Stomach (tissue), 4 donors: Measurements from ENCODE around the gene CAMSAP2.

Source experiments
- POLR2A ChIP-seq, 4 donors: fragments of 450-650 bp; IDR thresholded peaks; one replicate each; pipeline ENCODE4 v1.6.1; 2016; ENCODE audit warnings: antibody characterized with exemption in 4 of 4, control low read depth in 2 of 4, mild to moderate bottlenecking in 1 of 4, moderate library complexity in 1 of 4
- POLR2AphosphoS5 ChIP-seq, 3 donors: sonication (generic); formaldehyde crosslinking; IDR thresholded peaks; one replicate each; pipeline ENCODE4 v1.6.1; 2016; ENCODE audit warnings: antibody characterized with exemption in 3 of 3
- TF ChIP-seq, protein P1 (sequence below), 7 experiments: fragments of 450-650 bp in 4 of 7; fragments of 200-600 bp in 3 of 7; sonication (generic) in 3 of 7; IDR thresholded peaks; one replicate each; pipeline ENCODE4 v1.5.1; 2016 to 2019; ENCODE audit warnings: antibody characterized with exemption in 7 of 7, control low read depth in 2 of 7, mild to moderate bottlenecking in 1 of 7

DNA sequence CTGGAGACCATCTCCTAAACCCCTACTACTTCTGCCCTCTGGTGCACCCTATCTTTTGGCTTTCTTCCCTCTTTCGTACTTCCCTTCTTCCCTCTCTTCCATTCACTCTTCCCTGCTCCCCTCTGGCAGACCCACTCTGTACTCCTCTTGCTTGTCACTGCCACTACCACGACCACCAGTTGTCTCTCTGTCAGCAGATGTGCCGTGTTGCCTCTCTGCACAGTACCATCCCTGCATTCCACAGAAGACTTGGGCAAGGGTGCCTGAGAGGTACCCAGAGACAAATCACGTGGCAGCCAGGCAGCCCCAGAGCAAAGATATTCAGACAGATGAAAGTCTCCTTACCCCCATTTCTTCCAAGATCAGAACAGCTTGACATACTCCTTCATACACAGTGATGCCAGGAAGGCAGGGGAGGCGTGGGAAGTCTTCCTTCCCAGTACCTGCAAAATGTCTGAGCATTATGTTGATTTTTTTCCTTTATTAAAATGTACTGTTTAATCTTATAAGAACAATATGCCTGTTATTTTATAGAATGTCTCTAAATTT is 15.0 kb downstream of the CAMSAP2 start:
- no peak for TF ChIP-seq POLR2A (IDR thresholded peaks at IDR 0.05)
- TF ChIP-seq, protein P1, sequence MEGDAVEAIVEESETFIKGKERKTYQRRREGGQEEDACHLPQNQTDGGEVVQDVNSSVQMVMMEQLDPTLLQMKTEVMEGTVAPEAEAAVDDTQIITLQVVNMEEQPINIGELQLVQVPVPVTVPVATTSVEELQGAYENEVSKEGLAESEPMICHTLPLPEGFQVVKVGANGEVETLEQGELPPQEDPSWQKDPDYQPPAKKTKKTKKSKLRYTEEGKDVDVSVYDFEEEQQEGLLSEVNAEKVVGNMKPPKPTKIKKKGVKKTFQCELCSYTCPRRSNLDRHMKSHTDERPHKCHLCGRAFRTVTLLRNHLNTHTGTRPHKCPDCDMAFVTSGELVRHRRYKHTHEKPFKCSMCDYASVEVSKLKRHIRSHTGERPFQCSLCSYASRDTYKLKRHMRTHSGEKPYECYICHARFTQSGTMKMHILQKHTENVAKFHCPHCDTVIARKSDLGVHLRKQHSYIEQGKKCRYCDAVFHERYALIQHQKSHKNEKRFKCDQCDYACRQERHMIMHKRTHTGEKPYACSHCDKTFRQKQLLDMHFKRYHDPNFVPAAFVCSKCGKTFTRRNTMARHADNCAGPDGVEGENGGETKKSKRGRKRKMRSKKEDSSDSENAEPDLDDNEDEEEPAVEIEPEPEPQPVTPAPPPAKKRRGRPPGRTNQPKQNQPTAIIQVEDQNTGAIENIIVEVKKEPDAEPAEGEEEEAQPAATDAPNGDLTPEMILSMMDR (IDR thresholded peaks at IDR 0.05): no peak
- TF ChIP-seq POLR2AphosphoS5 (IDR thresholded peaks at IDR 0.05): no peak
